Left ventricle myocardium inferior (tissue), 1 donor: ENCODE data around the gene BMP2K. TPM values are rescaled to one million over a fixed set of nuclear protein-coding genes. Genes with fewer than 3 reads are reported as not detected.

ENCODE experiments used
- DNase-seq: peaks from one replicate; pipeline ENCODE4 v3.0.0-alpha.2; 2020
- H3K27ac ChIP-seq: fragments of 200-600 bp; replicated peaks from 2 replicates; pipeline ENCODE4 v1.8.0; 2021
- H3K27me3 ChIP-seq: fragments of 200-600 bp; 2 replicates; pipeline ENCODE4 v1.8.0; 2021; ENCODE audit warnings: low read depth
- H3K36me3 ChIP-seq: fragments of 200-600 bp; 2 replicates; pipeline ENCODE4 v1.8.0; 2021
- H3K4me1 ChIP-seq: fragments of 200-600 bp; 2 replicates; pipeline ENCODE4 v1.8.0; 2021
- H3K4me3 ChIP-seq: fragments of 200-600 bp; 2 replicates; pipeline ENCODE4 v1.8.0; 2021; ENCODE audit warnings: mild to moderate bottlenecking, moderate library complexity
- H3K9me3 ChIP-seq: fragments of 200-600 bp; replicated peaks from 2 replicates; pipeline ENCODE4 v1.8.0; 2021
- intact Hi-C: fragments of 100-400 bp; cut with micrococcal nuclease; formaldehyde crosslinking; loops from one replicate; pipeline ENCODE4 v1.11.0; 2022
- total RNA-seq: library from RNA; stranded (reverse); fragmentation: NEBNext Ultra II Directional; extraction: Animal tissue kit (Norgen Biotek cat#: 25700); gene quantifications from one replicate; pipeline ENCODE4 v1.2.1, GENCODE V29; 2021
- TF ChIP-seq, protein P1 (sequence below): fragments of 200-600 bp; IDR thresholded peaks from 2 replicates; pipeline ENCODE4 v1.8.0; 2021; ENCODE audit warnings: antibody characterized with exemption, mild to moderate bottlenecking, borderline replicate concordance
- donor health status: DM: no; HTN: yes; CAD: no; lungs with severe emphysema.

Gene BMP2K
- total RNA-seq, 1 donor from 2014 or later, result 16.2 TPM

GRCh38 chr4:78937837-78938236 is 161.7 kb downstream of the BMP2K start:
- H3K27me3 ChIP-seq, result no peaks in the 10 kb centered on the region
- no peak overlapping the region for H3K27ac ChIP-seq
- no peak for DNase-seq
- intact Hi-C loops, result no loop called here
- H3K4me1 ChIP-seq, result peaks cover 27% of the 10 kb centered on the region
- H3K36me3 ChIP-seq, result no peaks in the 10 kb centered on the region
- peak overlapping the region; percentile 91 for H3K4me3 ChIP-seq
- TF ChIP-seq, protein P1, sequence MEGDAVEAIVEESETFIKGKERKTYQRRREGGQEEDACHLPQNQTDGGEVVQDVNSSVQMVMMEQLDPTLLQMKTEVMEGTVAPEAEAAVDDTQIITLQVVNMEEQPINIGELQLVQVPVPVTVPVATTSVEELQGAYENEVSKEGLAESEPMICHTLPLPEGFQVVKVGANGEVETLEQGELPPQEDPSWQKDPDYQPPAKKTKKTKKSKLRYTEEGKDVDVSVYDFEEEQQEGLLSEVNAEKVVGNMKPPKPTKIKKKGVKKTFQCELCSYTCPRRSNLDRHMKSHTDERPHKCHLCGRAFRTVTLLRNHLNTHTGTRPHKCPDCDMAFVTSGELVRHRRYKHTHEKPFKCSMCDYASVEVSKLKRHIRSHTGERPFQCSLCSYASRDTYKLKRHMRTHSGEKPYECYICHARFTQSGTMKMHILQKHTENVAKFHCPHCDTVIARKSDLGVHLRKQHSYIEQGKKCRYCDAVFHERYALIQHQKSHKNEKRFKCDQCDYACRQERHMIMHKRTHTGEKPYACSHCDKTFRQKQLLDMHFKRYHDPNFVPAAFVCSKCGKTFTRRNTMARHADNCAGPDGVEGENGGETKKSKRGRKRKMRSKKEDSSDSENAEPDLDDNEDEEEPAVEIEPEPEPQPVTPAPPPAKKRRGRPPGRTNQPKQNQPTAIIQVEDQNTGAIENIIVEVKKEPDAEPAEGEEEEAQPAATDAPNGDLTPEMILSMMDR, result no peak
- no peaks in the 10 kb centered on the region for H3K9me3 ChIP-seq

- no peak for DNase-seq
- intact Hi-C loops, result no loop called here
- Histone ChIP-seq H3K4me1 (peaks cover 27% of the 10 kb centered on the region), H3K4me3 (peak overlapping the region; percentile 91), H3K27me3 (no peaks in the 10 kb centered on the region), H3K36me3 (no peaks in the 10 kb centered on the region), H3K27ac (no peak overlapping the region), H3K9me3 (no peaks in the 10 kb centered on the region)
- TF ChIP-seq, protein P1, result no peak
These were observed 162.3 kb downstream of the BMP2K start for GRCh38 chr4:78938474-78938867.

GRCh38 chr4:78938868-78939666 is 162.9 kb downstream of the BMP2K start, which contains the start of gene PAQR3:
TSS of gene PAQR3 (minus strand) at chr4:78939438. CDS start at chr4:78939224, 214 bp downstream.
- peak; percentile 88 for DNase-seq
- H3K27me3 ChIP-seq, result no peaks in the 10 kb centered on the region
- intact Hi-C loops, result no loop called here
- no peaks in the 10 kb centered on the region for H3K9me3 ChIP-seq
- peak within 1 kb of the TSS; percentile 91 for H3K4me3 ChIP-seq
- H3K27ac ChIP-seq, result peak within 1 kb of the TSS; percentile 72
- H3K4me1 ChIP-seq, result peaks cover 27% of the 10 kb centered on the region
- no peaks in the 10 kb centered on the region for H3K36me3 ChIP-seq
- TF ChIP-seq, protein P1, result no peak

- no peak for DNase-seq
- peaks cover 27% of the 10 kb centered on the region for H3K4me1 ChIP-seq
- peak overlapping the region; percentile 91 for H3K4me3 ChIP-seq
- H3K27ac ChIP-seq, result peak overlapping the region; percentile 72
- H3K27me3 ChIP-seq, result no peaks in the 10 kb centered on the region
- TF ChIP-seq, protein P1, result no peak
- intact Hi-C loops, result no loop called here
- H3K36me3 ChIP-seq, result no peaks in the 10 kb centered on the region
- H3K9me3 ChIP-seq, result no peaks in the 10 kb centered on the region
These were observed 163.5 kb downstream of the BMP2K start for GRCh38 chr4:78939667-78940008.

DNA sequence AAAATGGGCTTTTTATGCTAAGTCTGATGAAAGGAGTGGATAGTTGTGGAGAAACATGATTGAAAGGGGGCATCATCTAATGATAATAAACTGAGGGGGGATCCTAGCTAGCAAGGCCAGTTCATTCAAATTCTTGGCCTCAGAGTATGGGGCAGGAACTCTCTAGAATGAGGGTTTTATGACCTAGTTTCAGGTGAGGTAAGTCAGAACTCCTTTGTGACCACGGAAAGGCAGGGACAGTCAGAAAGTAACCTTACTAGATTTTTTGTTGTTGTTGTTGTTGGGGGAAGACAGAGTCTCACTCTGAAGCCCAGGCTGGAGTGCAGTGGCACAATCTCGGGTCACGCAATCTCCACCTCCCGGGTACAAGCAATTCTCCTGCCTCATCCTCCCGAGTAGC is 164.6 kb downstream of the BMP2K start:
- Histone ChIP-seq H3K27me3 (no peaks in the 10 kb centered on the region), H3K4me3 (no peak overlapping the region), H3K27ac (no peak overlapping the region), H3K9me3 (no peaks in the 10 kb centered on the region), H3K4me1 (peaks cover 27% of the 10 kb centered on the region), H3K36me3 (no peaks in the 10 kb centered on the region)
- TF ChIP-seq, protein P1, result no peak
- no peak for DNase-seq
- intact Hi-C loops, result no loop called here
